GM10847 (cell line): ENCODE data around the gene GYG1.

Experiments used
- POLR2A ChIP-seq: IDR thresholded peaks from 2 replicates; pipeline ENCODE4 v1.6.1; 2011; ENCODE audit not compliant: insufficient read length; ENCODE audit errors: extremely low read depth

Gene GYG1

DNA sequence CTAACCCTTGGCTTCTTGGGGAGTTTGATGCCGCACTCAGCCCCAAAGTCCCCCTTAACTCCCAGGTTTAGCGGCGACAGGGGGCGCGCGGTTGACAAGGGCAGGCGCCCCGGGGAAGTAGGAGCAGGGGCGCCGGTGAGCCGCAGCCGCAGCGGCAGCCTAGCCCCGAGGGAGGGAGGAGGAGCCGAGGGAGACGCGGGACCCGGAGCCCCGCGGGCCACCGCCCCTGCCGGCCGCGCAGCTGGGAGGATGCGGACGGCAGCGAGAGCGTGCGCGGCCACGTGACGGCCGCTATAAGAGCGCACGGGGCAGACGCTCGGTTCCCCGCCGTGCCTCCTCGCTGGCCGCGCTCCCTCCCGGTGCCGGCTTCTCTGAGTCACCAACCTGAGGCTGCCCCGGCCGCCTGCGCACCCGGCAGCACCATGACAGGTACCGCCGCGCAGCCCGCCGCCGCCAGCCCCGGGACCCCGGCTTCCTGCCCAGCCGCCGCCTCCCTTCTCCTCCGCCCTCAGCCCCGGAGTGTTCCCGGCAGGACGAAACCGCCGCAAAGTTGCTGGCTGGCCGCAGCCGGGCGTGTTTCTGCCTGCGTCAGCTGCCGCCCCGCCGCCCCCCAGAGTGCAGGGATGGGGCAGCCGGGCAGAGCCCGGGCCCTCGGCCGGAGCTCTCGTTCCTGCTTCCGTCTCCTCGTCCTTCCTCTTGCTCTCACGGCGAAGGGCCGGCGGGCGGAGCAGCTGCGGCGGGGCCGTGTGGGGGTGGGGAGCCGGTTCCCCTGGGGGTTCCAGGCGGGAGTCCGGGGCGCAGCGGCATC, at the start of gene GYG1:
GYG1 (plus strand) TSS at position 322 of the 808 bp plus-strand sequence; CDS start at position 423, 101 bp downstream.
- peak; percentile 86 for TF ChIP-seq POLR2A

DNA sequence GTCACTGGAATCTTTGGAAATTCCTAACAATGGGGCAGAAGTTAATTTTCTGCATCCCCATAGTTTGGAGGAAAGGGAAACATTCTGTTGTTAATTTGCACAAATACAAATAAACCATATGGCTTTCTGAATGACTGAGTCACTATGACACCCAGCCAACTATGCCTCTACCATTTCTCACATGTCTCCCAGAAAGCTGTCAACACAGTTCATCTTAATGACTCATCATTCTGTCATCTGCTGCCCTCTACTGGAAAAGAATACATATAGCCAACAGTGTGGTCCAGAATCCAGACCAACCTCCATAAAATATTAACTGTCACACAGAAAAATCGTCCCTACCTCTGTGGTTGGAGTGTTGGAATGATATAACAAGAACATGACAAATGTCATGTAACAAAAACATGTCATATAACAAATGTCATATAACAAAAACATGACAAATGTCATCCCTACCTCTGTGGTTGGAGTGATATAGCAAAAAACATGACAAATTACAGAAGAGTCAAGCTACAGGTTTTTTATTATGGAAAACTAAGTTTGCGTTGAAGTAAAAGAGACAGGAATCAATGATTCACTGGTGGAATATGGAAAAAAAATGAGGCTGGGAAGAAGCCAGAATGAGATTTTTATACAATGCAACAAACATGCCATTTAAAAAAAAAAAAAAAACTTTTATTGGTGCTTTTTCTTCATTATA, 47.7 kb upstream of the GYG1 start:
- no peak for TF ChIP-seq POLR2A

DNA sequence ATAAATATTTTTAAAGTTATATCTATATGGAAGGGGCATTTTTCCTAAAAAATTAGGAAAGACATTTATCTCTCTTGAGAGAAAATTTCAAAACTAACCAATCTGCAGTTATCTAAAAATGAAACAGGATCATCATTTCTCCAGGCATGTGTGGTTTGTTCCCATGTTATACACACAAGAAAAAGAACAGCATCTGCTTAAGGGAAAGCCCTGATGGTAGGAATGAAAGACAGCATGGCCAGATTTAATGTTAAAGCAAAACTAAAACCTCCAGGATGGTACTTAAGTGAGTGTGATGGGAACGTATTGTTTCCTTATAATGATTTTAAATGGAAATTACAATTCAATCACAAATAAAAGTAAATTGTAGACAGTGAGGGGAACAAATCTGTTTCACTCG, 46.2 kb upstream of the GYG1 start:
- TF ChIP-seq POLR2A: no peak

DNA sequence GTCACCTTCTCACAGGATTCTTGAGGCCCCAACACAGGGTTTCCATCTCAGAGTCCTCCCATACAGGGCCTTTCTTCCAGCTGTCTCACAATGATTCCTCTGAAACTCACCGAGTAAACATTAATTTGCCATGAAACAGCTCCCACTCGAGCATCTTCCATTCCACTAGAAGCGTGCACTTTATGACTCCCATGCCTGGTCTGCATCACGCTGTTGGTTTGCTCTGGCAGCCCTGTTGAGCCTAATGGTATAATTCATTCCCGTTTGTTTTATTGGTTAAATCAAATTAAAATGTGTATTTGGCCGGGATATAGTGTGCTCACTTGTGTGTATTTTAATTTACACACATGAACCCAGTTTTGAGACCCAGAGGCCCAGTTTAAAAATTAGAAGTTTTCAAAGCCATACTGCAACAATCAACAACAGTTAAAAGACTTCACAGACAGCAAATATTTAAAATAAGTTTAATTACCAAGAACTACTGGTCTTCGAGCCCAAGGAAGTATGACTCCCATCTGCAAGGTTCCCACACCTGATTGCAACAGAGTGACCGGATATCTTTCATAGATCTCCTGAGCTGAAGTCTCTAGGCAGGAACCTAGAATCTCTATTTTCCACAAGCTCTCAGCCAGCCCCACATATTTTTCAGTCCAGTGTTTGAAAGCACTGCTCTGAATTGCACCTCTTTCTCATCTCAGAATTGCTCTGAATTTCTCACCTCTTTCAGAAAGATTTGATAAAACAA, 42.3 kb upstream of the GYG1 start:
- no peak for TF ChIP-seq POLR2A

DNA sequence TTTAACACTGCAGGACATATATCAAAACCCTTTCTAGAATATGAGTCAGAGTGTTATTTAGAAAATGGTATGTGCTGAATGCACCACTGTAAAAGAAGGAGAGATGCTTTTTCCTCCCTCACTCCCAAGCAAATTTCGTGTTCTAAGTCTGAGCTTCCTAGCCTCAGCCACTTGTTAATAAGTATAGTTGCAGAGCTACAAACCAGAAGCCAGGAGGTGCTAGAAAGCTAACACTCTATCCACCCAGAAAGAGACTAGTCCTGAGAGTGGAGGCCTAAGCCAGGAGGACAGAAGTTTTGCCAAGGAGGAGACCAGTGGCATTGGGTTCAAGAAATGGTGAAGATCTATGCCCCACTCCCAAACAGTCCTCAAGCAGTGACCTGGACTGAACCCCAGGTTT, 40.5 kb upstream of the GYG1 start:
- TF ChIP-seq POLR2A: no peak

DNA sequence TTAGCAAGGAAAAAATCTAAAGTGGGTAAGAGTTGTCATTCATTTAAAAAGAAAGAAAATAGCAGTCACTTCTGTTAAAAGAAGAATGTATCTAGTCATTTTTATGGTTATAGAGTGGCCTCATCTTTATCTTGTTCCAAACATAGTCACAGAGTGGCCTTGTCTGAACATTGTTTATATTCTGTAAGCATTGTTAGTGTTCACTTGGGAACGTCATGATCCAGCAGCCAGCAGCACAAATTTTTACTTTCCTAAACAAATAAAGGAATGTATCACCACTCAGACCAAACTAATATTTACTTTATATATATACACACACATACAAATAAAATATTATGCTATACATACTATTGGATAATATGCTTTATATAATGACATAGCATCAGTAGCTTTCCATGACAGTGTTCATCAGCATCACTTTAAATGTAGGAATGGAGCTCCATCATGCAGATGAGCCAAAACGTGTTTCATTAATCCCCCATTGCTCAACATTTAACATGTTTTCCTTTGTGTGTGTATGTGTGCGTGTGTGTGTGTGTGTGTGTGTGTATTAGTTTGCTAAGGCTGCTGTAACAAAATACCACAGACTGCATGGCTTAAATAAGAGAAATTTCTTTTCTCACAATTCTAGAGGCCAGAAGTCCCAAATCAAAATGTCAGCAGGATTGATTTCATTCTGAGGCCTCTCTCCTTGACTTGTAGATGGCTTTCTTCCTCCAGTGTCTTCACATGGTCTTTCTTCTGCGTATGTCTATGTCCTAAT, 39.6 kb upstream of the GYG1 start:
- no peak for TF ChIP-seq POLR2A

DNA sequence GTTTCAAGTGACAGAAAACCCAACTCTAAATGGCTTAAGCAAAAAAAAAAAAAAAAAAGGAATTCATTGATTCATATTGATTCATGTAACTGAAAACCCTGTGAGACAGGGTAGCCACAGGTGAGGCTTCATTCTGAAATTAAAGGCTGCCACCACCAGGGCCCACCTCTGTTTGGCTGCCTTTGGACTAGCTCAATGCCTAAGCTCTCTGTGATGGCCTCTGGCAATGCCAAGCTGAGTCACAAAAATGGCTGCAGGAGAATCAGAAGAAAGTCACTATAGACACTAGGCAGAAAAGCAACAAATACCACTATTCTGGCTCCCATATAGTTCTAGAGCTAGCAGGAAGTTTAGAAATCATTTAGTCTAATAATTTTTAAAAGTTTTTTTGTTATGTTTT, 38.2 kb upstream of the GYG1 start:
- TF ChIP-seq POLR2A: no peak

DNA sequence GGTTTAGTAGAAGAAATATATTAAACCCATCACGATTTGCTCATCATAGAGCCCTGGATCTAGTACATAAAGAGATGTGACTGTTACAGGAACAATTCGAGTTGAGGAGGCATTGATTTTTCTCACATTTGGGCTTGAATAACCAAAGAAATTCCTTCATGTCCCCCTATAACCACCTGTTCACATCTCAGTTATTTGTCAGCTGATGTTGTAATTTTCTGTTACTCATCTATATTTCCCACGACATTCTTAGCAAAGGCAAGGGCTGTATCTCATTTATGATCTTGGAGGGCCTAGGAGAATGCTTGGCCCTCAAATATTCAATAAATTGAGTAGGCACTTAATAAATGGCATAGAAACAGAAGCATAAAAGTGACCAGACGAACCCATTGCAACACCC, 36.4 kb upstream of the GYG1 start:
- no peak for TF ChIP-seq POLR2A

DNA sequence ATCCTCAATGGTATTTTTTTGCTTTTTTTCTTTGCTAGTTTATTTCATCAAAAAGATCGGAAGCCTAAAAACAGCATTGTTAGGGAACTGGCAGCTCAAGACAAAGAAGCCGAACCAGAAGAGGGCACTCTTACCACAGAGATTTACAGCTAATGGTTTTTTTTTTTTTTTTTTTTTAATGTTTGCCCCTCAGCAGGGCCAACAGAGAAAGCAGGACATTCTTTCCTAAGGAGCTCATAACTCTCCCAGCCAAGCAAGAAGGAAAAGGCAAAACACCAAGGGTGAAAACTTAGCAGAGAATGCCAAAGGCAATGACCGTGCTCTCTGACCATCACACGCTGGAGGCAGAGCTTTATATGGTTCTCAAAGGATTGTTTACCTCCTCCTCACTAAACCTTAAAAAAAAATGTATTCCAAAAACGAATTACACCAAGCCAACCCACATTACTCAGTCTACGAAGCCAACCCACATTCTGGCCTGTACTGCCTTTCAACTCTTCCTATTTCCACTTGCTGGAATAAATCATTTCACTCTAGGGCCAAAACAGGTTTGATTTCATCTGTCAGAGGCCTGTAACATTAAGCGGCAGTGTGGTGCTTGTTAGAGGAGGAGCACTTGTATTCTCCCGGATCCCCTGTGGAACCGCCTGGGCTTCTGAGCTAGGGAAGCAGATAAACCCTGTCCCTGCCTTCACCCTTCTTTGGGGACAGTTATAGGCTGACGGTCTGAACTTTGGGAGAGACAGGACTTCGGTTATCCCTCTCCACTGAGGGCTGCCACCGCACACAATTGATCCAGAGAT, 35.6 kb upstream of the GYG1 start:
- TF ChIP-seq POLR2A: no peak

DNA sequence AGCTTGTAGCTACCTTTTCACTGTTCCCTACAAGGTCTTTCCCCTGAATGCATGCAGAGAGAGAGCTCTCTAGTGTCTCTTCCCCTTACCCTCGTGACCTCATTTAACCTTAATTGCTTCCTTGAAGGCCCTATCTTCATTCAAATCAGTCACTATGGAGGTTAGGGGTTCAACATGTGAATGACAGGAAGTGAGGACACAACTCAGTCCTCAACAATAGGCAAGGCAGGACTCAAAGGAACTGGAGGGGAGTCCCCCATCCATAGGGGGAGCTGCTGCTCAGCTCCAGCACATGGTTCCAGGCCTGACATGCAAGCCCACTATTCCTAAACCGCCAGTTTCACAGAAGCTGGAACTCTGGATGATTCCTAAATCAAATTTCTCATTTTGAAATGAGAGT, 33.8 kb upstream of the GYG1 start:
- TF ChIP-seq POLR2A: no peak

DNA sequence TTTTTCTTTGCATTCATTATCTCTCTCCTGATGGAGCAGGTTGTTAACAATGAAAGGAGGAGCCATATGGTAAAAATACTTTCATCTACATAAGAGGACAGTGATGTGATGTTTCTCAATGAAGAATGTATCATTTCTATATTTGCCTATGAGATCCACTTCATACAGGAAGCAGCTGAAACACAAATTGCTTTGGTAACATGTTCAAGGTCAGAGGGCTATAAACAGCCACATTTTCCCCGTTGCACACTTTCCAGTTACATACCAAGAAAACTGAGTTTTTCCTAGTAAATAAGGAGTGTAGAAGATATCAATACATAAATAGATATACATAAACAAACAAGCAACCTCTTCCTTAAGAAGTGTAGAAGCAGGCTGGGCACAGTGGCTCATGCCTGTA, 32.6 kb upstream of the GYG1 start:
- no peak for TF ChIP-seq POLR2A

DNA sequence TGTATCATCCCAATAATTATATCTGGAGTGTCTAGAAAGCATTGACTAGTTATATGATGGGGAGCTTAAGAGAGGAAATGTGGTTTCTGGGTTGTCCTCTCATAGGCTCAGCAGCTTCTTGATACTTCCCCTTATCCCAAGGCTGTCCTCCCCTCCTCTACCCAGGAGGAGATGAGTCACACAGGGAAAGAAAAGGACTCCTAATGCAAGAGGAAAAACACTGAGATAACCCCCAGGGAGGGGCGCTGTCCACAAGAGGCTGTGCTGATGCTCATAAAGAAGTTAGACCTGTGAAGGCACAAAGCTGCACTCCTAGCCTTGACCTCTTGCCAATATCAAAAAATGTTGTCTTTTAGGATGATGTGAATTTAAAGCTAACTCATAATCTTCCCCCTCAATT, 28.8 kb upstream of the GYG1 start:
- TF ChIP-seq POLR2A: no peak

DNA sequence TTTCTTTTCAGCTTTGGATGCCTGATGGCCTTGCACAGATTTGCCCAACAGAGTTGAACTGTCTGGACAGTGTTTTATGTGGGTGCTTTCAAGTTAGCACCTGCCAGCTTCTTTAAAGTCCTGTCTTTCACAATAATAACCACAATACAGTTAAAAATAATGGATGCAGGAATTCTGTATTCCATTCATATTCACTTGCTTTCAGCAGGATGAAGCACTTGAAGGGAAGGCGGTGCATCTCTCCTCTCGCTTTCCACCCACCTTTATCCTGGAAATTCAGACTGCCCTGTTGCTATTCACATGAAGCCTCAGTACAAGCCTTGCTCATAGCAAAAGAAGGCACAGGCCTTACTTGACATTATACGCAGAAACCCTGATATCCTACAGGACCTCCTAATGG, 26.5 kb upstream of the GYG1 start:
- no peak for TF ChIP-seq POLR2A

DNA sequence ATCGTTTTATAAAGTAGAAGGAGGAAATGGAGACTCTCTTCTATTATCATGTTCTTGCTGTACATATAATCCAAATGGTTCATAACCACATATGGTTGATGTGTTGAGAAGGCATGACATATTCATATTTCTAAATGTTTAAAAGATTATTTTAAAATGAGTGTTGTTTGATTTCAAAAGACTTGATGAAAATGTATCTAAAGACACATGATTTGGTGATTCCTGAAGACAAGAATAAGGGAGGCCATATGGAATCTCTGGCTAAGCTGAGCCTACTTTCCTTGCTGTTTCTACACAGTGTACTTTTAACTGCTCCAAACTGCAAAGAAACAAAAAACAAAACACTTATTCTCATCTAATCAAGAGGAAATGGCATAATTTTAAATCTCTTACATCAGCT, 23.0 kb upstream of the GYG1 start:
- no peak for TF ChIP-seq POLR2A

DNA sequence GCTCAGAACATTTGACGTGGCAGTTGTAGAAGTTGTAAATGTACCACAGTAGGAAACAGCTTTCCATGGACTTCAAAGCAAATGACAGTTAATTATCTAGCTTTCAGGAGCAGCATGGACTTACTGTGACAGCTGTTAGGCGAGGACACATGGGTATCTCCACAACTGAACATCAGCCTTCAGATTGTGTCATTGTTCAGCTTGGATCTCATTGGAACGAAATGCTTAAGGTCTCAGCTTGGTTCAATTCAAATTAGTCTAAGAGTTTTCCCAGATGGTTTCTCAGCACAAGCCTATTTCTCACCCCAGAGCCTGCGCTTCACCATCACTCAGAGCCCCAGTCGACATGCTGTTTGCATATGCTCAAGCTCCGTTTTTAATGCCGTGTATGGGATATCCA, 21.1 kb upstream of the GYG1 start:
- no peak for TF ChIP-seq POLR2A
